NT2/D1 (cell line): ENCODE data around the gene CCL11.

ENCODE experiments used
- SUZ12 ChIP-seq: IDR thresholded peaks from 2 replicates; pipeline ENCODE4 v1.6.1; 2011; ENCODE audit not compliant: insufficient read length, insufficient read depth; ENCODE audit errors: extremely low read depth
- YY1 ChIP-seq: IDR thresholded peaks from 2 replicates; pipeline ENCODE4 v1.6.1; 2011; ENCODE audit not compliant: insufficient read length, insufficient read depth

DNA sequence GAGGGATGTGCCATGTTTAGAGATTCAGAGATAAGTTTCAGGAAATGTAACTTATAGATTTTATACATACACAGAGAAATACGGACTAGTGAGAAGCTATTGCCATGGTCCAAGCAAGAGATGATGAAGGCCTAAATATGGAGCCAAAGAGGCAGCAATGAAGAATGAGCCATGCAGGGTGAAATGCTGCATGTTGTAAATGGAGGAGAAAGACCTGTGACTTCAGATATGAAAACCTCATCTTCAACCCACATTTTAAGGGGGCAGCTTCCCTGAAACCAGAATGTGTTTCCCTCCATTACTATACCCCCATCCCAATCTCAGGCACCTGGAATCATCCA lies 27.6 kb upstream of the CCL11 start:
- TF ChIP-seq YY1 (no peak), SUZ12 (no peak)
